Measurements from ENCODE around the gene KRT86. TPM values are rescaled to one million over a fixed set of nuclear protein-coding genes. Genes with fewer than 3 reads are reported as not detected.

The KRT86 gene
- total RNA-seq (2022; extraction: Qiagen RNA extraction), result 27.6 to 49.8 TPM (median 46.4 TPM) in 5 replicates

DNA sequence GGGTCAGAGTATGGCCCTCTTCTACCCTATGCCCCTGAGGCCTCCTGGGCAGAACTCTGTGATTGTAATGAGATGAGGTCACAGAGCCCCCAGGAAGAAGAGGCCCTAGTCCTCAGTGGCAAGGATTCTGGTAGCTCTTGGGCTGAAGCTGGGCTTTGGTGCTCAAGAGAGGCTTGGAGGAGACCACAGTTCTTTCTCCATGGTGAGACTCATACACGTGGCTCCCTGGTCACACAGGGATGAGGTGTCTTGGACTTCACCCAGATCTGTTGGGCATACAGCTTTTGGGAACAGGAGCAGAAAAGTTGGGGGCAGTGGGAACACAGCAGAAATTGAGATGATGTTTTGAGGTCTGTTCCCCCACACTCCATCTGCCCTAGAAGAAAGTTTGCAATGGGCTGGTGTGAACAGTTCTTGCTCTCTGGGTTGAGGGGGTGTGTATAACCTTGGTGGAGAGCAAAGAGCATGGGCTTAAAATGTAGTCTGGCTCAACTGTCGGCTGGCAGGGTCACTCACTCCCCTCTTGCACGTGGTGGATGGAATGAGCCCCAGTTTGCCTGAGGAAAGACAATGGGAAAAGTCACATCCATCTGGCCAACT lies at the start of gene KRT86:
TSS of gene KRT86 (plus strand) at position 125 of the 600 bp plus-strand sequence. CDS start 27,272 bp downstream, outside the sequence.

DNA sequence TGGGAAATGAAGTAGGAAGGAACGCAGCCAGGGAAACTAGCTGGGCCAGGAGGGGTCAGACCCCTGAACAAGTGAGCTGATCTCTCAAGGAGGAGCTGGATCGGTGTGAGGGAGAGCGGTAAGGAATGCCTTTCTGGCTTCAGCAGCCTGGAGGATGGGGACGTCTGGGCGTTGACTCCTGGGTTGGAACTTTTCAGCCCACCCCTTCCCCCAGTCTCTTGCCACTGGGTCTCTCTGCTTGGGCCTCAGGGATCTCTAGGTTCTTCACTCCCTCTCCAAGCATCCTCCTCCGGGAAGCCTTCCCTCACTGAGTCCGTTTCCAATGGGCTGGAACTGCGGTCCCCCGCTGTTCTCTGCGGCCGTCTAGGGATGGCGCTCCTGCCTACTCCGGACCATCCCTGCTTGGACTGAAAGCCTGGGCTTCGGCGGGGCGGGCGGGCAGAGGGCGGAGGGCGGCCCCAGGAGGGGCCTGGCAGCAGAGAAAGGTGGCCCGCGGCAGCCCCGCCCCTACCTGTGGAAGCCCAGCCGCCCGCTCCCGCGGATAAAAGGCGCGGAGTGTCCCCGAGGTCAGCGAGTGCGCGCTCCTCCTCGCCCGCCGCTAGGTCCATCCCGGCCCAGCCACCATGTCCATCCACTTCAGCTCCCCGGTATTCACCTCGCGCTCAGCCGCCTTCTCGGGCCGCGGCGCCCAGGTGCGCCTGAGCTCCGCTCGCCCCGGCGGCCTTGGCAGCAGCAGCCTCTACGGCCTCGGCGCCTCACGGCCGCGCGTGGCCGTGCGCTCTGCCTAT lies 41.6 kb upstream of the KRT86 start, which contains the start of gene KRT7:
TSS of gene KRT7 (plus strand) at position 570 of the 788 bp plus-strand sequence. CDS start at position 624, 54 bp downstream.

DNA sequence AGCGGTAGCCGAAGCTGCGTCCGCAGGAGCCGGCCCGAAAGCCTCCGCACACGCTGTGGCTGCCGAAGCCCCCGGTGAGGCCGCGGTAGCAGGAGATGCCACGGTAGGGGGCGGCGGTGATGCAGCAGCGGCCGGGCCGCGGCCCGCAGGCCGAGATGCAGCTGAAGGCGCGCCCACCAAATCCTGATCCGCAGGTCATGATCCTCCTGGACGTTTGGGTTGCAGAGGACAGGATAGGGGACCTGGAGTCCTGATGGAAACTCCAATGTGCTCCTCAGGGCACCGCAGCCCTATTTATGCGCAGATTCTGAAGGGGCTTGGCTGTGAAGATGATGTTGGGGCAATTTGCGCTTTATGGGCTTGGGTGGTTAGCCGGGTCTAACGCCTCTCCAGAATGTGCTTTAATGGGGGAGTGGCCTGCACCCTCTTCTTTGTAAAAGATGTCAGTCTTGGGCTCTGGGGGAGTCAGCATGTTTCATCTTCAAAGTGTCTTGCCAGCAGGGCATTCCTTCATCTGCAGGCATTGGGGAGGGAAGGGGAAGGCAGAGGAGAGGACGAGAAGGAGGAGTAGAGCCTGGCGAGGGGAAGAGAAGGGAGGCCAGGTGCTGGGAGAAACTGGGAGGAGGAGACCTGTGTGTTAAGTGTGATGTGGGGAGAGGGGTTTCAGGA lies 17.0 kb downstream of the KRT86 start, which contains the start of gene KRT81:
TSS of gene KRT81 (minus strand) at position 268 of the 669 bp plus-strand sequence. CDS start at position 199, 69 bp downstream.

DNA sequence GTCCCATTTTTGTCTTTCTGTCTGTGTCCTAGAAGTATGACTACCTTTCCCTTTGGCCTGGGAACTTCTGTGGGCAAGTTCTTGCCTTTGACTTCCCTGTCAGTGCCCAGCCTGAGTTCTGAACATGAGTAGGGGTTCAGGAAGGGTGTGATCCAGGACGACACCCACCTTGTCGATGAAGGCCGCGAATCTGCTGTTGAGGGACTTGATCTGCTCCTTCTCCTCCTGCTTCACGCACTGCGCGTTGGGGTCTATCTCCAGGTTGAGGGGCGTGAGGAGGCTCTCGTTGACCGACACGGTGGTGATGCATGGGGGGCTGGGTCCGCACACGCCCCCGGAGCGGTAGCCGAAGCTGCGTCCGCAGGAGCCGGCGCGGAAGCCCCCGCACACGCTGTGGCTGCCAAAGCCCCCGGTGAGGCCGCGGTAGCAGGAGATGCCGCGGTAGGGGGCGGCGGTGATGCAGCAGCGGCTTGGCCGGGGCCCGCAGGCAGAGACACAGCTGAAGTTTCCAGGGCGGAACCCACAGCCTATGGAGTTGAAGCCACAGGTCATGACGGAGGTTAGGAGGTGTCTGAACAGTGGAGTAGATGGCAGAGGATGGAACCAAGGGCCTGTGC lies 46.4 kb downstream of the KRT86 start, which contains the start of gene KRT83:
TSS of gene KRT83 (minus strand) at position 615 of the 617 bp plus-strand sequence. CDS start at position 552, 63 bp downstream.

Other genes with a start within 250 kb of the KRT86 start
- gene NR4A1, start 223.2 kb upstream of the KRT86 start, total RNA-seq (2022; extraction: Qiagen RNA extraction), result 30.5 to 47.3 TPM (median 33.2 TPM) in 5 replicates
- gene ATG101, start 204.7 kb upstream of the KRT86 start, total RNA-seq (2022; extraction: Qiagen RNA extraction), result 89.9 to 103 TPM (median 94.3 TPM) in 5 replicates
- not detected in 5 replicates for gene SMIM41, start 194.9 kb upstream of the KRT86 start, total RNA-seq (2022; extraction: Qiagen RNA extraction)
- 39.0 to 49.0 TPM (median 41.2 TPM) in 5 replicates for gene KRT80, start 82.6 kb upstream of the KRT86 start, total RNA-seq (2022; extraction: Qiagen RNA extraction)
- gene KRT7, start 41.4 kb upstream of the KRT86 start, total RNA-seq (2022; extraction: Qiagen RNA extraction), result 5,165 to 6,050 TPM (median 5,522 TPM) in 5 replicates
- 3,045 to 4,083 TPM (median 3,944 TPM) in 5 replicates for gene KRT81, start 16.9 kb downstream of the KRT86 start, total RNA-seq (2022; extraction: Qiagen RNA extraction)
- 2.1 to 7.9 TPM (median 6.3 TPM) in 5 replicates for gene KRT83, start 46.8 kb downstream of the KRT86 start, total RNA-seq (2022; extraction: Qiagen RNA extraction)
- gene KRT85, start 92.8 kb downstream of the KRT86 start, total RNA-seq (2022; extraction: Qiagen RNA extraction), result 0.05 TPM in 1 of 5 replicates, not detected in the others
- gene KRT84, start 111.0 kb downstream of the KRT86 start, total RNA-seq (2022; extraction: Qiagen RNA extraction), result not detected in 5 replicates
- gene KRT82, start 131.7 kb downstream of the KRT86 start, total RNA-seq (2022; extraction: Qiagen RNA extraction), result not detected in 5 replicates
- 0.07 to 0.18 TPM (median 0.09 TPM) in 5 replicates for gene KRT75, start 159.7 kb downstream of the KRT86 start, total RNA-seq (2022; extraction: Qiagen RNA extraction)
- gene KRT6B, start 177.5 kb downstream of the KRT86 start, total RNA-seq (2022; extraction: Qiagen RNA extraction), result 0.05 to 0.09 TPM in 2 of 5 replicates, not detected in the others
- 0.06 TPM in 1 of 5 replicates, not detected in the others for gene KRT6C, start 199.2 kb downstream of the KRT86 start, total RNA-seq (2022; extraction: Qiagen RNA extraction)
- 10.3 to 13.4 TPM (median 11.2 TPM) in 5 replicates for gene KRT6A, start 218.6 kb downstream of the KRT86 start, total RNA-seq (2022; extraction: Qiagen RNA extraction)
- gene KRT5, start 245.7 kb downstream of the KRT86 start, total RNA-seq (2022; extraction: Qiagen RNA extraction), result 0.39 to 0.69 TPM (median 0.53 TPM) in 5 replicates

Data from A549 treated with Hydrocortisone at 1 μM for 4 hours (cell line).